Measurements from ENCODE around the gene SYT5.
"Not testable (repeated sequence)": the region's sequence is repeated elsewhere in the genome, so short reads cannot be mapped to it uniquely, and the experiment has no call there.

The SYT5 gene

GRCh38 chr19:55208880-55209692, 29.0 kb upstream of the SYT5 start, which contains the start of gene PTPRH:
Gene PTPRH (minus strand): TSS chr19:55209501. CDS start chr19:55209433, 68 bp downstream.
- DNase-seq (ENCODE audit: low spot score), result no peak

GRCh38 chr19:55206664-55207500, 26.8 kb upstream of the SYT5 start:
- DNase-seq (ENCODE audit: low spot score), result peak; percentile 96

GRCh38 chr19:55202199-55202598, 22.1 kb upstream of the SYT5 start:
- DNase-seq (ENCODE audit: low spot score), result not testable (repeated sequence)

- no peak for DNase-seq (ENCODE audit: low spot score)
Observed at GRCh38 chr19:55199620-55200204, 19.6 kb upstream of the SYT5 start.

- DNase-seq (ENCODE audit: low spot score), result no peak
Observed at GRCh38 chr19:55198651-55199050, 18.6 kb upstream of the SYT5 start.

- DNase-seq (ENCODE audit: low spot score), result no peak
Observed at GRCh38 chr19:55197528-55197927, 17.4 kb upstream of the SYT5 start.

GRCh38 chr19:55196803-55197202, 16.7 kb upstream of the SYT5 start:
- DNase-seq (ENCODE audit: low spot score), result no peak

- DNase-seq (ENCODE audit: low spot score), result no peak
Observed at GRCh38 chr19:55193481-55193880, 13.4 kb upstream of the SYT5 start.

GRCh38 chr19:55189403-55189835, 9.3 kb upstream of the SYT5 start:
- no peak for DNase-seq (ENCODE audit: low spot score)

GRCh38 chr19:55188625-55189024, 8.5 kb upstream of the SYT5 start:
- DNase-seq (ENCODE audit: low spot score), result no peak

- no peak for DNase-seq (ENCODE audit: low spot score)
Observed at GRCh38 chr19:55186080-55186479, 6.0 kb upstream of the SYT5 start.

GRCh38 chr19:55181740-55182139, 1.7 kb upstream of the SYT5 start:
- no peak for DNase-seq (ENCODE audit: low spot score)

- no peak for DNase-seq (ENCODE audit: low spot score)
Observed at GRCh38 chr19:55178781-55179599, 1.1 kb downstream of the SYT5 start.

- no peak for DNase-seq (ENCODE audit: low spot score)
Observed at GRCh38 chr19:55176076-55176475, 4.0 kb downstream of the SYT5 start.

GRCh38 chr19:55175117-55175867, 4.8 kb downstream of the SYT5 start:
- no peak for DNase-seq (ENCODE audit: low spot score)

- DNase-seq (ENCODE audit: low spot score), result no peak
Observed at GRCh38 chr19:55174425-55175116, 5.5 kb downstream of the SYT5 start.

GRCh38 chr19:55173714-55174409, 6.2 kb downstream of the SYT5 start:
- DNase-seq (ENCODE audit: low spot score), result no peak

GRCh38 chr19:55173186-55173713, 6.8 kb downstream of the SYT5 start:
- DNase-seq (ENCODE audit: low spot score), result no peak

- DNase-seq (ENCODE audit: low spot score), result no peak
Observed at GRCh38 chr19:55172741-55173140, 7.3 kb downstream of the SYT5 start.

- DNase-seq (ENCODE audit: low spot score), result not testable (repeated sequence)
Observed at GRCh38 chr19:55172318-55172717, 7.8 kb downstream of the SYT5 start.

All from HuH-7.5 (cell line).